ENCODE data around the gene LRG1.
A peak's percentile ranks its signal among the peaks of the same experiment; 100 is the strongest.

DNA sequence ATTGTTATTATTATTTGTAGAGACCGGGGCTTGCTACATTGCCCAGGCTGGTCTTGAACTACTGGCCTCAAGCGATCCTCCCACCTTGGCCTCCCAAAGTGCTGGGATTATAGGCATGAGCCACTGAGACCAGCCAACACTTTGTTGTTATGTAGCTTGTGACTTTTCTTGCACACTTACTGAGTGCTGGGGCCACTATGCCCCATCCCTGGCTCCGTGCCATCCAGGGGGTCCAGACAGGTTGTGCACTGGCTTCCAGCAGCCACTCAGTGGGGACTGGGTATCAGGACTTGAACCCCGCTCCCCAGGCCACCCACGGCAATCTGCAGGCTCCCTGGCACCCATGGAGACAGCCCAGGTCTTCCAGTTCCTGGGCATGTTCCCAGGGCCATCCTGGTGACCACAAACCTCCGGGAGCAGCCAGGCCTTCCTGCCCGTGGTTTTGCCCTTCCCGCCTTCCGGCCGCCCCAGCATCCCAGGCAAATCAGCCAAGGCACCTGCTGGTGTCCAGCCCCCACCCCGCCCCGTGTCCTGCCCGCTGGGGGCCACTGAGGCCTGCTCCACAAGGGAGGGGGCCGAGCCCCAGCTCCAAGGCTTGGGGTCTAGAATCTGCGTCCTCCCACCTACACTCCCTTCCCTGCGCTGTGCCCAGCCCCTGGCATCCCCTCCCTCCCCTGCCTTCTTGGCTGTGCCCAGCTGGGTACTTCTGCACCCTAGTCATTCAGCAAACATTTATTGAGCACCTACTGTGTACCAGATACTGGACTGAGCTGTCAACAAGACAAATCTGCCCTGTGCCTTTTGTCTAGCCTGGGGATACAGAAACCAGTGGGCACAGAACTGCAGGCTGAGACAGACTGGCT is 43.4 kb upstream of the LRG1 start:
- TF ChIP-seq ADNP (CRISPR knock-in tag; IDR thresholded peaks at IDR 0.05) (no peak; the same call in 1 of the 2 replicates), SOX13 (IDR thresholded peaks at IDR 0.05) (no peak), SOX13 (CRISPR knock-in tag; conservative IDR thresholded peaks at IDR 0.05 in 1 of 2, IDR thresholded peaks at IDR 0.05 in 1 of 2) (peak in 1 of 2 experiments; percentile 22; a peak in 1 of 4 replicates)
